ENCODE results near the gene TMCC1. TPM values are rescaled to one million over a fixed set of nuclear protein-coding genes. Genes with fewer than 3 reads are reported as not detected.
"Not testable (repeated sequence)": the region's sequence is repeated elsewhere in the genome, so short reads cannot be mapped to it uniquely, and the experiment has no call there.

The TMCC1 gene
- total RNA-seq, 1 donor from 2014 or later = 24.9 TPM

DNA sequence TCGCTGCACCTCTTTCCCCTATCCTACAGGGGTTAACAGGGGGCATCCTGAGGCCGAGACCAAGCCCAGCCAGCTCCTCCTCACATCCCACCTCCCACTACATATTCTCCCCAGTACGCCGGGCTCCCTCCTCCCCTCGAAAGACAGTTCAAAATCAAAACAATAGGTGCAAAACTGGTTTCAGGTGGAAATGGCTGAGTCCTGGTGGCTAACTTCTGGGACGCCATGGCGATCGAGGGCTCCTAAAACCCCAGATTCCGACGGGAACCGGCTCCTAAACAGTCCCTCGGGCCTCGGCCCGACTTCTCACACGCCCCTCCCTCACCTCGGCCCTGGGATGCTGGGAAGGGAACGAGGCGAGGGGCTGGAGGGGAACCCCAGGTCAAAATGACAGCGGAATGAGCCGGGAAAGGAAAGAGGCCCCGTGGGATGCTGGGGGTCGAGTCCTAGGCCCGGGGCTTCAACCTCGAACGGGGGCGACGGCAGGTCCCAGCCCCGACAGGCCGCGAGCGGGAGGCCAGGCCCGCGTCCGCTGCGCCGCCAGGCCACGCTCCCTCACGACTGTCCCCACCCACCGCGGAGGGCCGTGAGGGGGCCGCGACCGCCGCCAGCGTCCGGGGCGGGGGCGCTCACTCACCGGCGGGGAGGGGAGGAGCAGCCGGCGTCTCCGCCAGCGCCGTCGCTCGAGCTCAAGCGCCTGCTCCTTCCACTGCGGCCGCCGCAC, 492 bp downstream of the TMCC1 start:
- intact Hi-C loops (cut with micrococcal nuclease) = loop anchor here (1.0 to 5.0 kb wide), 16 partner anchors 41 to 1841 kb away; partner anchors contain the start of genes ACAD9, EEFSEC, HMCES and IFT122

DNA sequence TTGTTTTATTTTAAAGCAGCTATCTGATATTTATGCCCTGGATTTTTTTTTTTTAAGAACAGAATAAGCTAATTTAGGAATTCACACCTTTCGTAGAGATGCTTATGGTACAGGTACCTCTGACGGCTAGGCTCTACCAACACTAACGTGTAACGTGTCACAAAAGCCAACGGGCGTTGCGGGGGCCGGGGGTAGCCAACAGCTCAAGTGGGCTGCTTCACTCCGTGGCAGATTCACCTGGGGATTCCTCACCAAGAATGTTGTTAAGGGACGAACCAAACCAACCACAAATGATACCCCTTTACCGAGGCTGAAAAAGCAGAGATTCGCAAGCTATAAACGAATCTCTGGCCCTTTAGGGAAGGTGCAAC, 1.0 kb downstream of the TMCC1 start:
- intact Hi-C loops (cut with micrococcal nuclease) = loop anchor here (2.0 to 5.0 kb wide), 8 partner anchors 64 to 1740 kb away; partner anchors contain the start of genes ACAD9, EEFSEC, MRPL3 and PLXND1

DNA sequence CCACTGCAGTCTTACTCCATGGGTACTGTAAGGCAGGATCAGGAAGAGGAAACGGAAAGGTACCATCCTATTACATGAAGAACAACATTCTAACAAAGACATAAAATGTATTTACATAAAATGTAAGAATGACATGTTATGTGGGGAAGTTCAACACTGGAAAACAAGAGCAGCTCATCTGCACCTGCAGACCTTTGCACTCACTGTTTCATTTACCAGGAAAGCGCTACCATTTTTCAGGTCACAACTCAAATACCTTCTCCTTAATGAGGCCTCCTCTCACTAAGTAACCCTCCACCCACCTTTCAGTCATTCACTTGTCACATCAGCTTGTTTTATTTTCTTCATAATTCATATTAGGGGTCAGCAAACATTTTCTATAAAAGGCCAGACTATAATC, 2.6 kb downstream of the TMCC1 start:
- intact Hi-C loops (cut with micrococcal nuclease) = loop anchor here (5.0 kb wide), 4 partner anchors 201 to 1611 kb away; partner anchors contain the start of genes MRPL3 and PLXND1

DNA sequence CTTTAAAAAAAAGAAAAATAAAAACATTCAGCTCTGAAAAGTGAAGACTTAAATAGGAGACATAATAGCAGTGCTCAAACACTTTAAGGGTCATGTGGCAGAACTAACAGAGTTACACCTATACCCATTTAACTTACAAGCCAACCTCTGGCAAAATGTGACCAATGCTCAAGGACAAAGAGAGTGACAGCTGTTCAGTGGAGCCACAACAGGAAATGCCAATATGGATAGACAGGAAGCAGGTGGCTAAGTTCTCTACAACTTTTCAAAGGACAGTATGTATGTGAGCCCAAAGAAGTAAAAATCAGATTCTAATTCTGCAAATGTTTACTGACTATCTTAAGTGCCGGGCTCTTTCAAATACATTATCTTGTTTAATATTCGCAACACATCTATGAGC, 3.4 kb downstream of the TMCC1 start:
- intact Hi-C loops (cut with micrococcal nuclease) = loop anchor here (5.0 kb wide), 4 partner anchors 202 to 1612 kb away; partner anchors contain the start of genes MRPL3 and PLXND1

DNA sequence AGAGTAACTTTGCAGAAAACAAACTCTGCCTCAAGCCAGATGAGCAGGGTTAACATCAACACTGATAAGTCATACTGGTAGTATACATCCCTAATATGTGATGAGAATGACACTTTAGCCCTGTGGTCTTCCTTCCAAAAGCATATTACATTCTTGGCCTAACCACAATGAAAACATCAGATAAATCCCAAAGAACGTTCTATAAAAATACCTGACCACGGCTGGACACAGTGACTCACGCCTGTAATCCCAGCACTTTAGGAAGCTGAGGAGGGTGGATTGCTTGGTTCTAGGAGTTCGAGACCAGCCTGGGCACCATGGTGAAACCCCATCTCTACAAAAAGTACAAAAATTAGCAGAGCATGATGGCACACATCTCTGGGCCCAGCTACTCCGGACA, 4.7 kb downstream of the TMCC1 start:
- intact Hi-C loops (cut with micrococcal nuclease) = no loop called here

DNA sequence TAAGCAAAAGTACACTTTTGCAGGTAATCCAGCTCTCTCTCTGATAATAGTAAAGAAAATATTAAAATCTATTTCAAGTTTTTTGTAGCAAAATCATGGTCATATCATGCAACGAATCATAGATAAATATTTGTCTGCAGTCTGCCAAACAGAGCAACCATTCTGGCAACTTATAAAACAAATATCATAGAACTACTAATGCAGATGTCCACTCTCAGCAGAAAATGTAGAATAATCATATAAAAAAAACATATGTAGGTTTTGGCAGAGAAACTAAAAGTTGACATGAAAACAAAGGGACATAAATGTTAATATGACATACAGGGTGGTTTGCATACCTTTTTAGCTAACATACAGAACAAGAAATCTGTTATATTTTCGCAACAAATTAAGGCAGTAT, 12.2 kb downstream of the TMCC1 start:
- intact Hi-C loops (cut with micrococcal nuclease) = no loop called here

DNA sequence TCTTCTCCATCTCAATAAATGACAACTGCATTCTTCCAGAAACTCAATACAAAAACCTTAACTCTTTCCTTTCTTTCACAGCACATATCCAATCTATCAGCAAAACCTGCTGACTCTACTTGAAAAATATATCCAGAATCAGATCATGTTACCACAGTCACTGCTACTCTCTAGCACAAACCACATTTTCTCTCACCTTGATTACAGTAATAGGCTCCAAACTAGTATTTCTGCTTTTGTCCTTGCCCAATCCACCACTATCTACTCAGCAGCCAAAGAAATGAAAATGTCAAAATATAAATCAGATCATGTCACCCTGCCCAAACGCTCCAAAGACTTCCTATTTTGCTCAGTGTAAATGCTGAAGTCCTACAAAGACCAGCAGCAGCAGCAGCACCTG, 15.2 kb downstream of the TMCC1 start:
- intact Hi-C loops (cut with micrococcal nuclease) = no loop called here

DNA sequence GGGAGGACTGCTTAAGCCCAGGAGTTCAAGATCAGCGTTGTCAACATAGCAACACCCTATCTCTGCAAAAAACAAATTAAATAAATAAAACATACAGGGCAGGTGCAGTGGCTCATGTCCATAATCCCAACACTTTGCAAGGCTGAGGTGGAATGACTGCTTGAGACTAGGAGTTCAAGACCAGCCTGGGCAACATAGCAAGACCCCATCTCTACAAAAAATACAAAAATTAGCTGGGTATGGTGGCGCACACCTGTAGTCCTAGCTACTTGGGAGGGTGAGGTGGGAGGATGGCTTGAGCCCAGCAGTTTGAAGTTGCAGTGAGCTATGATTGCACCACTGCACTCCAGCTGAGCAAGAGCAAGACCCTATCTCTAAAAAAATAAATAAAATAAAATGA, 19.0 kb downstream of the TMCC1 start:
- intact Hi-C loops (cut with micrococcal nuclease) = not testable (repeated sequence)

DNA sequence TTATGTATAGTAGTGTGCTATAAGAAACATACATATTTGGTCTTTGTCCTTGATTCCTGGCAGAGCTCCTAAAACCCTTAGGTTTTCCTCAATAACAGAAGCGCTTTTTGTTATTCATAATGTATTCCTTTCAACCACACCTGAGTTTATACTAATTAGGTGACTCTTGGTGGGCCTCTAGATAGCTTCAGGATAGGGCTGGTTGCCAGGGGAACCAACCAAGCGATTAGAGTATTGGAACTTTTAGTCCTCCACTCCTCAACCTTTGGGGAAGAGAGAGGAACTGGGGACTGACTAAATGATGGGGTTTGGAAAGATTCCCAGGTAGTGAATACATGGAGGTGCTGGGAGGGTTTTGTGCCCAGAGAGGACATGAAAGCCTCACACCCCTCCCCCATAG, 24.6 kb downstream of the TMCC1 start:
- intact Hi-C loops (cut with micrococcal nuclease) = no loop called here

DNA sequence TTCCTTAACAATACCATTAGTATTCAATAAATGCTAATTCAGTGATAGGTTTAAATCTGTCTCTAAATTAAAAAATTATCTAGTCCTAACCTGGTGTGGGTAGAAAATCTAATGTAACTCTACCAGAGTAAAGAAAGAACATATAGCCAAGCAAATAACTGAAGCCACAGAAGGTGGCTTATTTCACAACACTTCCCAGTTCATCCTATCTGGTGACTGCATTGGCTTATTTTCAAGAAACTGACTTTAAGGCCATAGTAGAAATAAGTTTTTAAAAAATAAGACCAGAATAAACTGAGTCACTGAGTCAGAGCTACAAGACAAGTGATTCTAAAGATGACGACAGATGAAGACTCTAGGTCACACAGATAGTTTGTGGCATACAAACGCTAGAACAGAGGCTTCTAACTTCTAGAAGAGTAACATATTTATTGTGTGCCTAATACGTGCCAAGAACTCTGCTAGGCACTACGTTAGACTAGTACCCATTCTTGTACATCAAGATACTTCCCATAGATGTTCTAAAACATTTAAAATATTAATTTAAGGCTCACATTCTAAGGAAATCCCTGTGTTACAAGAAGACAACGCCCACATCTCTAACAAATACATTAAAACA, 25.9 kb downstream of the TMCC1 start:
- intact Hi-C loops (cut with micrococcal nuclease) = no loop called here

DNA sequence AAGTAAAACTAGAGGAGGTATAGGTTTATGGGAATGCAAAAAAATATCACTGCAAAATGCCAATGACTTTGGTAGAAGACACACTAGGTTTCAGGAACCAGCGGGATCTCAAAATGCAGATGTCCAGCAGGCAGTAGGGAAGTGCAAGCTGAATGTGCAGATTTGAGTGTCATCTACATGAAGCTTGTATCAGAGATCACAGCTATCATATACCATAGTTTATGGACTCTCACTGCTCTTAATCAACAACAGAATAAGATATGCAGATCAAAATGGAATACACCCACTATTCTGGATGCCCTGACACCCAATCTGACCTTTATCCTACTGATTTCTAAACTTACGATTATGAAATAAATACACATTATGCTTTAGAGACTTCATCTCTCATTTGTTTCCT, 27.7 kb downstream of the TMCC1 start:
- intact Hi-C loops (cut with micrococcal nuclease) = no loop called here

DNA sequence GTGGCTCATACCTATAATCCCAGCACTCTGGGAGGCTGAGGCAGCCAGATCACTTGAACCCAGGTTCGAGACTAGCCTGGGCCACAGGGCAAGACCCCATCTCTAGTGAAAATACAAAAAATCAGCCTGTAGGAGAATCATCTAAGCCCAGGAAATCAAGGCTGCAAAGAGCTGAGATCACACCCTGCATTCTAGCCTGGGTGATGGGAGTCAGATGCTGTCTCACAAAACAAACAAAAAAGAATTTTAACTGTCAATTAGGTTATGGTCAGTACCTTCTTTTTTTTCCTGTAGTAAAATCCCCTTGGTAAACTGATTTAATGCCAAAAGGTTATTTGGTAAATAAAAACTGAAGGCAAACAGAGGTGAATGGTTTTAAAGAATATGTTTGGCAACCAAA, 29.0 kb downstream of the TMCC1 start:
- intact Hi-C loops (cut with micrococcal nuclease) = no loop called here

DNA sequence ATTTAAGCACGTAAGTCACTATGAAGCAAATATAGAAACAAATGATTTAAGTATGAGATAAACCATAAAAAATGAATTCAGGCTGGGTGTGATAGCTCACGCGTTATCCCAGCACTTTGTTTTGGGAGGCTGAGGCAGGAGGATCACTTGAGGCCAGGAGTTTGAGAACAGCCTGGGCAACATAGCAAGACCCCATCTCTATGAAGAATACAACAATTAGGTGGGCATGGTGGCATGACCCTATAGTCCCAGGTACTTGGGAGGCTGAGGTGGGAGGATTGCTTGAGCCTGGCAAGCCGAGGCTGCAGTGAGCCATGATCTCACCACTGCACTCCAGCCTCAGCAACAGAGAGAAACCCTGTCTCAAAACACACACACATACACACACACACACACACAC, 34.2 kb downstream of the TMCC1 start:
- intact Hi-C loops (cut with micrococcal nuclease) = no loop called here

DNA sequence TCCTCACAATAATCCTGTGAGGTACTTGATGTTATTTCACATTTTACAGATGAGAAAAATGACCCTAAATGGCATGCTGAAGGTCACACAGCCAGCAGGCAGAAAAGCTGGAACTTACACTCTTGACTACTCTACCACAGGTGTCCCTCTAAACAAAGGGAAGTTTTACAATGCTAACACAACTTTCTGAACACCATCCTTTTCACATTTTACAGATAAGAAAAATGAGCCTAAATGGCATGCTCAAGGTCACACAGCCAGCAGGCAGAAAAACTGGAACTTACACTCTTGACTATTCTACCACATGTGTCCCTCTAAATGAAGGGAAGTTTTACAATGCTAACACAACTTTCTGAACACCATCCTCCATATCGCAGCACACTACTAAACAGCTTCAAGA, 35.6 kb downstream of the TMCC1 start:
- intact Hi-C loops (cut with micrococcal nuclease) = no loop called here

DNA sequence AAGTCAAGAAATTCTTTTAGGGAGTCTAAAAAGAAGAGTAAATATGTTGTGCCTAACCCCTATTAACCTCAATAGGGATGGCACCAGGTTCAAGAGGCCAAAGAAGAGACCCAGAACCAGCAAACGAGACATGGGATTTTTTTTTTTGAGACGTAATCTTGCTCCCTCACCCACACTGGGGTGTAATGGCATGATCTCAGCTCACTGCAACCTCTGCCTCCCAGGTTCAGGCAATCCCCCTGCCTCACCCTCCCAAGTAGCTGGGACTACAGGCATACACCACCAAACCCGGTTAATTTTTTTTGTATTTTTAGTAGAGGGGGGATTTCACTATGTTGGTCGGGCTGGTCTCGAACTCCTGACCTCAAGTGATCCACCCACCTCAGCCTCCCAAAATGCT, 36.7 kb downstream of the TMCC1 start:
- intact Hi-C loops (cut with micrococcal nuclease) = not testable (repeated sequence)

DNA sequence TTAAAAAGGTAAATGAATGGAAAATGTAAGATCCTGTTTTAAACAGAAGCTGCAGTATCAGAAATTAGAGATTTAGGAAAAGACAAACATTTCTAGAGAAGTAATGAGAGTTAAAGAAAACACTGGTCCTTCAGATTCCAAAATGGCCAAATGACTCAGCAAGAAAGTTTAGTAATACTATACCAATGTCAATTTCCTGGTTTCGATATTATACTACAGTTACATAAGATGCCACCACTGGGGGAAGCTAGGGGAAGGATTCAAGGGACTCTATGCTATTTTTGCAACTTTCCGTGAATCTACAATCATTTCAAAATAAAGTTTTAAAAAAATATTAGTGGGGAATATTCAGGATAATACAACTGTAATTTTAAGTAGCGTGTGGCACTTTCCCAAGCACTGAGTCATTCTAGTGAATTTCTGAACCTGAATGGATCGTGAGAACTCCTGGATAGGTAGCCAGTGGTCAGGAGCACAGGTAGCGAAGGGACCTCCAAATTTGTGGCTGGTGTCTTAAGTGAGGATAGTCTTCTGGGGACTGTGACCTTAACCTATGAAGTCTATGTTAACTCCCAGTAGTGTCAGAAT, 37.6 kb downstream of the TMCC1 start:
- intact Hi-C loops (cut with micrococcal nuclease) = no loop called here

DNA sequence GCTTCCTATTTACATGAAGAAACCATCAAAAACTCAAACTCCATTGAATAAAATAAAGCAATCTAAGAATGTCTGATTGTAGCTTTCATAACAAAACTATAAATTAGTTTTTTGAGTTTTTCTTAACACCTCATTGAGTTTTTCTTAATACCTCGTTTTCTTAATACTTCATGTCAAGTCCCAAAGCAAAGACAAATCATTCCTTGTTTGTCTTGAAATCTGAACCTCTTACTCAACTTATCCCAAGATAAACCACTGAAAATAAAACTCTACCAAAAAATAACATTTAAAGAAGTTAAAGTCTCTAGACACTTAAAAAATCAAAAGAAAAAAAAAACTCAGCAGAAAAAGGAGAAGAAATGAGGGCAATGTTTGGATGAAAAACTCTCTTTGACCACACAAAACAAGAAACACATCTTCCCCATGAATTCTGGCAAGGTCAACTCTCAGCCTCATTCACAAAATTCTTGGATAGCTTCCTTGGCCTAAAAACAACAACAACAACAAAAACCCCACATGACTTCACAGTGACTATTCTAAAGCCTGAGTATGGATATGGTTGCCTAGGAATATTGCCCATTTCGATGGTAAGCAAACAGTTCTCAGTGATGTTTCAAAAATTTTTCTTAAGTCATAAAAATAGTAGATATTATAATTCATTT, 38.2 kb downstream of the TMCC1 start:
- intact Hi-C loops (cut with micrococcal nuclease) = no loop called here

DNA sequence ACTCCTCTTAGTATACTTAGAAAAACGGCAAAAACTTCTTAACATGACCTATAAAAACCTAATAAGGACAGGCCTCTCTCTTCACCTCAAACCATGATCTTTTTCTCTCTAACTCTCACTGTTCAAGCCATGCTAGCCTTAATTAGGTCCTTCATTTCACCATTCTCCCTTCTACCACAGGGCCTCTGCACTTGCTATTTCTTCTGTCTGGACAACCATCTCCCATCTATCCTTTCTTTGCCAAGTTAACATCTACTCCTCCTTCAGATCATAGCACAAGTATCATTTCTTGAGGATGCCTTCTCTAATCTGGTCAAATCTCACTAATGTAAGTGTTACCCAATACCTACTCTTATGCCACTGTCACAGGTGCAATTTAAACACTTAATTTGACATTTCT, 39.1 kb downstream of the TMCC1 start:
- intact Hi-C loops (cut with micrococcal nuclease) = no loop called here

DNA sequence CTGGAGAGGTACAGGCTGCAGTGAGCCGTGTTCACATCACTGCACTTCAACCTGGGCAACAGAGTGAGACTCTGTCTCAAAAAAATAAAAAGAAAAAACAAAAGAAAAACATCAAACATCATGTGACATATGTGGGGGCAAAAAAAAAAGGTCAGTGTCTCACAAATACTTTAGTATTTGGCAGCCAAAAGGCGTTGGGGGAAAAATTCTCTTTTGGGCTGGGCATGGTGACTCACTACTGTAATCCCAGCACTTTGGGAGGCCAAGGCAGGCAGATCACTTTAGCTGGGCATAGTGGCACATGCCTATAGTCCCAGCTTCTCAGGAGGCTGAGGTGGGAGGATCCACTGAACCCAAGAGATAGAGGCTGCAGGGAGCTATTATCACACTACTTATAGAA, 47.6 kb downstream of the TMCC1 start:
- intact Hi-C loops (cut with micrococcal nuclease) = no loop called here

DNA sequence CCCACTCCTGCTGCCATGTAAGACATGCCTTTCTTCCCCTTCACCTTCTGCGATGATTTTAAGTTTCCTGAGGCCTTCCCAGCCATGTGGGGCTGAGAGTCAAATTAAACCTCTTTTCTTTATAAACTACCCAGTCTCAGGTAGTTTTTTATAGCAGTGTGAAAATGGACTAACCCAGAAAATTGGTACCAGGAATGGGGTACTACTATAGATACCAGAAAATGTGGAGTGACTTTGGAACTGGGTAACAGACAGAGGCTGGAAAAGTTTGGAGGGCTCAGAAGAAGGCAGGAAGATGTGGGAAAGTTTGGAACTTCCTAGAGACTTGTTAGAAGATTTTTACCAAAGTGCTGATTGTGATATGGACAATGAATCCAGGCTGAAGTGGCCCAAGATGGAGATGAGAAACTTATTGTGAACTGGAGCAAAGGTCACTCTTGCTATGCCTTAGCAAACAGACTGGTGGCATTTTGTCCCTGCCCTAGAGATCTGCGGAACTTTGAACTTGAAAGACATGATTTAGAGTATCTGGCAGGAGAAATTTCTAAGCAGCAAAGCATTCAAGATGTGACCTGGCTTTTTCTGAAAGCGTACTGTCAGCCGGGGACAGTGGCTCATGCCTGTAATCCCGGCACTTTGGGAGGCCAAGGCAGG, 52.7 kb downstream of the TMCC1 start:
- intact Hi-C loops (cut with micrococcal nuclease) = no loop called here

DNA sequence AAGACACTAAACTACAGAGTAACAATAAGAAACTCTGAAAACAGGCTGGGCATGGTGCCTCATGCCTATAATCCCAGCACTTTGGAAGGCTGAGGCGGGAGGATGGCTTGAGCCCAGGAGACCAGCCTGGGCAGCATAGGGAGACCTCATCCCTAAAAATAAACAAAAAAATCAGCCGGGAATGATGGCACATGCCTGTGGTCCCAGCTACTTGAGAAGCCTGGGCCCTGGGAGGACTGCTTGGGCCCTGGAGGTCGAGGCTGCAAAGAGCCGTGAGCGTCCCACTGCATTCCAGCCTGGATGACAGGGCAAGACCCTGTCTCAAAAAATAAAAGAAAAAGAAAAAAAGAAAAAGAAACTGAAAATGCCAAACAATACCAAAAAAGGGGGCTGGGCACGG, 55.4 kb downstream of the TMCC1 start:
- intact Hi-C loops (cut with micrococcal nuclease) = no loop called here

Data from T-helper 1 cell treated with Interleukin-12 subunit alpha and Interleukin-12 subunit beta and Interleukin-4 antibody, amounts not matched to agents 30 ng/mL and 1 ng/mL, for 36 hours (primary cell).